HG03575 (cell line): ENCODE results near the gene DIS3L2.
"Not testable (repeated sequence)": the region's sequence is repeated elsewhere in the genome, so short reads cannot be mapped to it uniquely, and the experiment has no call there.

Experiments used
- ATAC-seq: cut with Tn5 transposase; IDR thresholded peaks from one replicate; pipeline ENCODE4 v1.9.1; 2021; ENCODE audit not compliant: unreplicated experiment, insufficient number of reproducible peaks, low FRiP score; ENCODE audit errors: extremely low read depth

DIS3L2 gene

GRCh38 chr2:231942180-231942579 lies 19.3 kb upstream of the DIS3L2 start:
- no peak for ATAC-seq

- ATAC-seq = no peak
Observed at GRCh38 chr2:231946241-231946814, 15.2 kb upstream of the DIS3L2 start.

- ATAC-seq = not testable (repeated sequence)
Observed at GRCh38 chr2:231947112-231947511, 14.4 kb upstream of the DIS3L2 start.

GRCh38 chr2:231947694-231948093 lies 13.8 kb upstream of the DIS3L2 start:
- no peak for ATAC-seq

- ATAC-seq = no peak
Observed at GRCh38 chr2:231951452-231952035, 10.0 kb upstream of the DIS3L2 start.

- ATAC-seq = no peak
Observed at GRCh38 chr2:231955758-231956472, 5.6 kb upstream of the DIS3L2 start.

GRCh38 chr2:231957913-231958763 lies 3.4 kb upstream of the DIS3L2 start:
- ATAC-seq = no peak

- ATAC-seq = no peak
Observed at GRCh38 chr2:231960810-231961348, 634 bp upstream of the DIS3L2 start.

GRCh38 chr2:231965102-231965501 lies 3.6 kb downstream of the DIS3L2 start:
- ATAC-seq = no peak

GRCh38 chr2:231966886-231967285 lies 5.4 kb downstream of the DIS3L2 start:
- ATAC-seq = no peak

- no peak for ATAC-seq
Observed at GRCh38 chr2:231968820-231969219, 7.3 kb downstream of the DIS3L2 start.

- ATAC-seq = no peak
Observed at GRCh38 chr2:231970461-231970860, 8.9 kb downstream of the DIS3L2 start.

- no peak for ATAC-seq
Observed at GRCh38 chr2:231975001-231975400, 13.5 kb downstream of the DIS3L2 start.

GRCh38 chr2:231977430-231977829 lies 15.9 kb downstream of the DIS3L2 start:
- no peak for ATAC-seq

- ATAC-seq = no peak
Observed at GRCh38 chr2:231984992-231985391, 23.5 kb downstream of the DIS3L2 start.

GRCh38 chr2:231985823-231986261 lies 24.3 kb downstream of the DIS3L2 start:
- ATAC-seq = no peak

GRCh38 chr2:231987124-231987727 lies 25.7 kb downstream of the DIS3L2 start:
- no peak for ATAC-seq

- no peak for ATAC-seq
Observed at GRCh38 chr2:231988179-231988866, 26.8 kb downstream of the DIS3L2 start.
